WTC11 (cell line): Measurements from ENCODE around the gene GALNT17. TPM values are rescaled to one million over a fixed set of nuclear protein-coding genes. Genes with fewer than 3 reads are reported as not detected.

ENCODE experiments used
- ATAC-seq: fragments of 200-7000 bp; cut with Tn5 transposase; 2 replicates; pipeline ENCODE4 v1.10.0; 2021; ENCODE audit warnings: mild to moderate bottlenecking, moderate library complexity
- CTCF ChIA-PET: fragments of 300-600 bp; sonication (Branson Sonifier 250); formaldehyde crosslinking; loops from one replicate; lab custom pipeline; 2021; ENCODE audit warnings: antibody characterized with exemption; lab: Charles Lee
- POLR2A ChIA-PET: fragments of 350-600 bp; sonication (Branson Sonifier 250); formaldehyde crosslinking; loops from one replicate; lab custom pipeline; 2021; ENCODE audit warnings: antibody characterized with exemption; lab: Charles Lee
- DNase-seq: peaks from one replicate; pipeline ENCODE4 v3.0.0; 2021; ENCODE audit warnings: low spot score
- H3K27ac Mint-ChIP-seq: 2 replicates; pipeline ENCODE4 v1.8.0; 2021; ENCODE audit warnings: mixed read lengths
- H3K27me3 Mint-ChIP-seq: 2 replicates; pipeline ENCODE4 v1.8.0; 2021; ENCODE audit warnings: low read depth, mild to moderate bottlenecking, moderate library complexity, mixed read lengths
- H3K36me3 Mint-ChIP-seq: 2 replicates; pipeline ENCODE4 v1.8.0; 2021; ENCODE audit warnings: mixed read lengths
- H3K4me1 Mint-ChIP-seq: 2 replicates; pipeline ENCODE4 v1.8.0; 2022; ENCODE audit warnings: mixed read lengths
- H3K4me3 Mint-ChIP-seq: 2 replicates; pipeline ENCODE4 v1.8.0; 2021; ENCODE audit warnings: mild to moderate bottlenecking, moderate library complexity, mixed read lengths
- H3K9me3 Mint-ChIP-seq: 2 replicates; pipeline ENCODE4 v1.8.0; 2021; ENCODE audit warnings: mixed read lengths
- AFF4 ChIP-seq: sonication (generic); formaldehyde crosslinking; IDR thresholded peaks from 2 replicates; pipeline ENCODE4 v1.8.1; 2023; ENCODE audit warnings: mild to moderate bottlenecking, missing genetic modification reagents, borderline replicate concordance
- ARID4B ChIP-seq: sonication (generic); formaldehyde crosslinking; IDR thresholded peaks from 2 replicates; pipeline ENCODE4 v1.8.0; 2023; ENCODE audit warnings: missing genetic modification reagents, mild to moderate bottlenecking, borderline replicate concordance
- CREB1 ChIP-seq: sonication (generic); formaldehyde crosslinking; IDR thresholded peaks from 2 replicates; pipeline ENCODE4 v1.8.0; 2023; ENCODE audit warnings: mild to moderate bottlenecking, missing genetic modification reagents
- EMX1 ChIP-seq: fragments of 250-450 bp; sonication (Bioruptor Pico); IDR thresholded peaks from 2 replicates; pipeline ENCODE4 v1.8.0; 2021; ENCODE audit warnings: mild to moderate bottlenecking
- NR1H2 ChIP-seq: sonication (generic); formaldehyde crosslinking; IDR thresholded peaks from 2 replicates; pipeline ENCODE4 v1.9.0; 2021; ENCODE audit warnings: mild to moderate bottlenecking, moderate library complexity, missing genetic modification reagents
- NR3C1 ChIP-seq: sonication (generic); formaldehyde crosslinking; conservative IDR thresholded peaks from 2 replicates; pipeline ENCODE4 v1.8.1; 2023; ENCODE audit warnings: low read depth, mild to moderate bottlenecking, missing genetic modification reagents
- TEAD1 ChIP-seq: sonication (generic); formaldehyde crosslinking; IDR thresholded peaks from 2 replicates; pipeline ENCODE4 v1.8.0; 2022; ENCODE audit warnings: mild to moderate bottlenecking, missing genetic modification reagents
- TP53 ChIP-seq: sonication (generic); formaldehyde crosslinking; IDR thresholded peaks from 2 replicates; pipeline ENCODE4 v1.8.1; 2023; ENCODE audit warnings: mild to moderate bottlenecking, missing genetic modification reagents
- USF2 ChIP-seq: sonication (generic); formaldehyde crosslinking; IDR thresholded peaks from 2 replicates; pipeline ENCODE4 v1.8.1; 2023; ENCODE audit warnings: mild to moderate bottlenecking, missing genetic modification reagents, moderate library complexity
- ZNF232 ChIP-seq: sonication (generic); formaldehyde crosslinking; IDR thresholded peaks from 2 replicates; pipeline ENCODE4 v1.8.0; 2022; ENCODE audit warnings: mild to moderate bottlenecking, missing genetic modification reagents
- ZNF263 ChIP-seq: sonication (generic); formaldehyde crosslinking; IDR thresholded peaks from 2 replicates; pipeline ENCODE4 v1.8.1; 2022; ENCODE audit warnings: low read depth, mild to moderate bottlenecking, moderate library complexity, missing genetic modification reagents
- ZNF317 ChIP-seq: sonication (generic); formaldehyde crosslinking; IDR thresholded peaks from 2 replicates; pipeline ENCODE4 v1.8.1; 2023; ENCODE audit warnings: low read depth, mild to moderate bottlenecking, moderate library complexity, missing genetic modification reagents, borderline replicate concordance
- total RNA-seq: library from RNA; stranded (reverse); gene quantifications from 3 replicates; pipeline ENCODE4 v1.2.3, GENCODE V29; 2021
- TF ChIP-seq, protein P1 (sequence below): sonication (generic); formaldehyde crosslinking; IDR thresholded peaks from 2 replicates; pipeline ENCODE4 v1.8.0; 2022; ENCODE audit warnings: mild to moderate bottlenecking, missing genetic modification reagents
- TF ChIP-seq, protein P2 (sequence below): sonication (generic); formaldehyde crosslinking; conservative IDR thresholded peaks from 2 replicates; pipeline ENCODE4 v1.8.1; 2023; ENCODE audit warnings: mild to moderate bottlenecking, low read depth, missing genetic modification reagents, moderate library complexity
- TF ChIP-seq, protein P3 (sequence below): sonication (generic); formaldehyde crosslinking; IDR thresholded peaks from 2 replicates; pipeline ENCODE4 v1.8.0; 2023; ENCODE audit warnings: mild to moderate bottlenecking, missing genetic modification reagents
- TF ChIP-seq, protein P4 (sequence below): fragments of 200-600 bp; IDR thresholded peaks from 2 replicates; pipeline ENCODE4 v1.8.0; 2022; ENCODE audit warnings: antibody characterized with exemption

Gene GALNT17
- total RNA-seq, 1 experiment from 2014 or later: 61.1 TPM

DNA sequence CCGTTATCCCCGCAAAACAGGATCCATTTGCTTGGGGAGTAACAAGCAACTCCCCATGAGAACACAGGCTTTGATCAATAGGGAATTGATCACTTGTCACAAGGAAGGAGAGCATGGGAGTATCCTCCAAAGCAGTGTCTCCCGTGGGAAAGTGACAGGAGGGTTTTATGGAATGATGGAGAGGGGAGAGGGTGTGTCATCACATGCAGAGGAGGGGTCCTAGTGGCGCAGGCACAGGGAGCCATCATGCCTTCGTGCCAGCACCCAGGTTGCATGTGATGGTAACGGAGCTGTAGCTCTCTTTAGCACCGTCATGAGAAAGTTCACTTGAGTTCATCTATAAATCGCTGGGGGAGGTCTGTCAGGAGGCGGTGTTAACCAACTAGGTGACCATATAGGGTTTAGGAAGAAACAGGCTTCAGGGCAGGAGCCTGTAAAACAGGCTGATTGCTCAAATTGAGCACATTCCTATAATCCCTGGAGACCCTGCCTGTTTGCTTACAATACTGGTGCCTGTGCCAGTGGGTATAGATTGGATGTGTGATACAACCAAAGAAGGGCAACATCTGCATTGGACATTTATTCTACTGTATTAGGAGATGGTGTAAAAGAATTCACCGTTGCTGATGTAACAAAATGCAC, 428.5 kb downstream of the GALNT17 start:
- Mint-ChIP-seq H3K27me3 (no peaks in the 10 kb centered on the region), H3K4me3 (no peak overlapping the region), H3K36me3 (peaks cover 16% of the 10 kb centered on the region), H3K9me3 (peaks cover 11% of the 10 kb centered on the region), H3K4me1 (peaks cover 29% of the 10 kb centered on the region), H3K27ac (peak overlapping the region; percentile 31; the same call in 1 of the 2 replicates)
- ATAC-seq (no peak; the same call in 1 of the 2 replicates), DNase-seq (no peak)
- no peak for TF ChIP-seq TP53 (CRISPR knock-in tag)
- TF ChIP-seq, protein P1, sequence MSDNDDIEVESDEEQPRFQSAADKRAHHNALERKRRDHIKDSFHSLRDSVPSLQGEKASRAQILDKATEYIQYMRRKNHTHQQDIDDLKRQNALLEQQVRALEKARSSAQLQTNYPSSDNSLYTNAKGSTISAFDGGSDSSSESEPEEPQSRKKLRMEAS (CRISPR knock-in tag): no peak
- no peak for TF ChIP-seq USF2
- TF ChIP-seq ZNF263: no peak
- ChIA-PET POLR2A (no interaction called here), CTCF (interaction anchor here (2.1 kb wide), 1 partner anchor 173 kb away, joined by 7 read pairs; no protein-coding TSS in a partner anchor)

GRCh38 chr7:71563276-71563675, 431.3 kb downstream of the GALNT17 start:
- POLR2A ChIA-PET: interaction anchor here (0.6 to 0.7 kb wide), 2 partner anchors 84 to 1807 kb away, joined by 3 to 8 read pairs; no protein-coding TSS in a partner anchor
- Mint-ChIP-seq H3K4me3 (no peak overlapping the region), H3K9me3 (peaks cover 11% of the 10 kb centered on the region), H3K27ac (no peak overlapping the region), H3K27me3 (no peaks in the 10 kb centered on the region), H3K36me3 (peaks cover 14% of the 10 kb centered on the region), H3K4me1 (peaks cover 34% of the 10 kb centered on the region)
- CTCF ChIA-PET: no interaction called here
- ATAC-seq (no peak), DNase-seq (no peak)
- TF ChIP-seq, protein P2, sequence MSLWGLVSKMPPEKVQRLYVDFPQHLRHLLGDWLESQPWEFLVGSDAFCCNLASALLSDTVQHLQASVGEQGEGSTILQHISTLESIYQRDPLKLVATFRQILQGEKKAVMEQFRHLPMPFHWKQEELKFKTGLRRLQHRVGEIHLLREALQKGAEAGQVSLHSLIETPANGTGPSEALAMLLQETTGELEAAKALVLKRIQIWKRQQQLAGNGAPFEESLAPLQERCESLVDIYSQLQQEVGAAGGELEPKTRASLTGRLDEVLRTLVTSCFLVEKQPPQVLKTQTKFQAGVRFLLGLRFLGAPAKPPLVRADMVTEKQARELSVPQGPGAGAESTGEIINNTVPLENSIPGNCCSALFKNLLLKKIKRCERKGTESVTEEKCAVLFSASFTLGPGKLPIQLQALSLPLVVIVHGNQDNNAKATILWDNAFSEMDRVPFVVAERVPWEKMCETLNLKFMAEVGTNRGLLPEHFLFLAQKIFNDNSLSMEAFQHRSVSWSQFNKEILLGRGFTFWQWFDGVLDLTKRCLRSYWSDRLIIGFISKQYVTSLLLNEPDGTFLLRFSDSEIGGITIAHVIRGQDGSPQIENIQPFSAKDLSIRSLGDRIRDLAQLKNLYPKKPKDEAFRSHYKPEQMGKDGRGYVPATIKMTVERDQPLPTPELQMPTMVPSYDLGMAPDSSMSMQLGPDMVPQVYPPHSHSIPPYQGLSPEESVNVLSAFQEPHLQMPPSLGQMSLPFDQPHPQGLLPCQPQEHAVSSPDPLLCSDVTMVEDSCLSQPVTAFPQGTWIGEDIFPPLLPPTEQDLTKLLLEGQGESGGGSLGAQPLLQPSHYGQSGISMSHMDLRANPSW: no peak
- TF ChIP-seq ARID4B (CRISPR knock-in tag) (no peak), TEAD1 (CRISPR knock-in tag) (no peak), EMX1 (CRISPR knock-in tag) (no peak), ZNF317 (CRISPR knock-in tag) (no peak), NR3C1 (CRISPR knock-in tag) (no peak), NR1H2 (CRISPR knock-in tag) (no peak), CREB1 (CRISPR knock-in tag) (no peak), ZNF232 (CRISPR knock-in tag) (no peak), AFF4 (CRISPR knock-in tag) (no peak)
- TF ChIP-seq, protein P3, sequence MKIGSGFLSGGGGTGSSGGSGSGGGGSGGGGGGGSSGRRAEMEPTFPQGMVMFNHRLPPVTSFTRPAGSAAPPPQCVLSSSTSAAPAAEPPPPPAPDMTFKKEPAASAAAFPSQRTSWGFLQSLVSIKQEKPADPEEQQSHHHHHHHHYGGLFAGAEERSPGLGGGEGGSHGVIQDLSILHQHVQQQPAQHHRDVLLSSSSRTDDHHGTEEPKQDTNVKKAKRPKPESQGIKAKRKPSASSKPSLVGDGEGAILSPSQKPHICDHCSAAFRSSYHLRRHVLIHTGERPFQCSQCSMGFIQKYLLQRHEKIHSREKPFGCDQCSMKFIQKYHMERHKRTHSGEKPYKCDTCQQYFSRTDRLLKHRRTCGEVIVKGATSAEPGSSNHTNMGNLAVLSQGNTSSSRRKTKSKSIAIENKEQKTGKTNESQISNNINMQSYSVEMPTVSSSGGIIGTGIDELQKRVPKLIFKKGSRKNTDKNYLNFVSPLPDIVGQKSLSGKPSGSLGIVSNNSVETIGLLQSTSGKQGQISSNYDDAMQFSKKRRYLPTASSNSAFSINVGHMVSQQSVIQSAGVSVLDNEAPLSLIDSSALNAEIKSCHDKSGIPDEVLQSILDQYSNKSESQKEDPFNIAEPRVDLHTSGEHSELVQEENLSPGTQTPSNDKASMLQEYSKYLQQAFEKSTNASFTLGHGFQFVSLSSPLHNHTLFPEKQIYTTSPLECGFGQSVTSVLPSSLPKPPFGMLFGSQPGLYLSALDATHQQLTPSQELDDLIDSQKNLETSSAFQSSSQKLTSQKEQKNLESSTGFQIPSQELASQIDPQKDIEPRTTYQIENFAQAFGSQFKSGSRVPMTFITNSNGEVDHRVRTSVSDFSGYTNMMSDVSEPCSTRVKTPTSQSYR (CRISPR knock-in tag): no peak
- TF ChIP-seq, protein P1 (CRISPR knock-in tag): no peak
- TF ChIP-seq, protein P4, sequence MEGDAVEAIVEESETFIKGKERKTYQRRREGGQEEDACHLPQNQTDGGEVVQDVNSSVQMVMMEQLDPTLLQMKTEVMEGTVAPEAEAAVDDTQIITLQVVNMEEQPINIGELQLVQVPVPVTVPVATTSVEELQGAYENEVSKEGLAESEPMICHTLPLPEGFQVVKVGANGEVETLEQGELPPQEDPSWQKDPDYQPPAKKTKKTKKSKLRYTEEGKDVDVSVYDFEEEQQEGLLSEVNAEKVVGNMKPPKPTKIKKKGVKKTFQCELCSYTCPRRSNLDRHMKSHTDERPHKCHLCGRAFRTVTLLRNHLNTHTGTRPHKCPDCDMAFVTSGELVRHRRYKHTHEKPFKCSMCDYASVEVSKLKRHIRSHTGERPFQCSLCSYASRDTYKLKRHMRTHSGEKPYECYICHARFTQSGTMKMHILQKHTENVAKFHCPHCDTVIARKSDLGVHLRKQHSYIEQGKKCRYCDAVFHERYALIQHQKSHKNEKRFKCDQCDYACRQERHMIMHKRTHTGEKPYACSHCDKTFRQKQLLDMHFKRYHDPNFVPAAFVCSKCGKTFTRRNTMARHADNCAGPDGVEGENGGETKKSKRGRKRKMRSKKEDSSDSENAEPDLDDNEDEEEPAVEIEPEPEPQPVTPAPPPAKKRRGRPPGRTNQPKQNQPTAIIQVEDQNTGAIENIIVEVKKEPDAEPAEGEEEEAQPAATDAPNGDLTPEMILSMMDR: no peak
